ENCODE measurements around the gene CALY.

DNA sequence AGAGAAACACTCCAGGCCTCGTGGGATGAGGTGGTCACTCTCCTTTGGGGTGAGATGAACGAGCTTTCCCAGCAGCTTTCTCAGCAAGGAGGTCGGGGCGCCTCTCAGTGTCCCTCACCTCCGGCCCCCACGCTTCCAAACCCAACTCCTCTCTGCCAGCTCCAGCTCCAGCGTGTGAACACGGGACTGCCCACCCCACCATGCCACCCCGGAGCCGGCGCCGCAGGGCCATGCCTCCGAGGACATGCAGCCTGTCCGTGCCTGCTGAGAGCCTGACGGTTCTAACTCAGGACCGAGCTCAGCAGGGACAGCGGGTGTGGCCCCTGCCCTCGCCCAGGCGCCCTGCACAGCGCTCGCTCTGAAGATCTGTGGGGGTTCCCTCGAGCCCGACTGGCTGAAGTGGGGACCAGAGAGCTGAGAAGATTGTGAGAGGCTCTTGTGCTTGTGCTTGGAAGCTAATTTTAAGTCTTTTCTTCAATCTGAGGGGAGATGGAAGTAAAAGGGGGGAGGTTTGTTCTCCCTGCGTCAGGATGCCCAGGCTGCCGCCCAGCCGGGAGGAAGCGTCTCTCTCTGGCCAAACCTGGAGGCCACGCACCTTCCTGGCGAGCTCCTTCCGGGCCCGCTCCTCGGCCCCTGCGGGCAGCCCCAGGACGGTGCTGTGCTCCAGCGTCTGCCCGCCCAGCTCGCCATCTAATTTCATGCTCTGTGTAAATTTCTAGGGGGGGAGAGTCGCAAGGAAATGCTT lies 54.9 kb downstream of the CALY start:
- TF ChIP-seq, protein P1, sequence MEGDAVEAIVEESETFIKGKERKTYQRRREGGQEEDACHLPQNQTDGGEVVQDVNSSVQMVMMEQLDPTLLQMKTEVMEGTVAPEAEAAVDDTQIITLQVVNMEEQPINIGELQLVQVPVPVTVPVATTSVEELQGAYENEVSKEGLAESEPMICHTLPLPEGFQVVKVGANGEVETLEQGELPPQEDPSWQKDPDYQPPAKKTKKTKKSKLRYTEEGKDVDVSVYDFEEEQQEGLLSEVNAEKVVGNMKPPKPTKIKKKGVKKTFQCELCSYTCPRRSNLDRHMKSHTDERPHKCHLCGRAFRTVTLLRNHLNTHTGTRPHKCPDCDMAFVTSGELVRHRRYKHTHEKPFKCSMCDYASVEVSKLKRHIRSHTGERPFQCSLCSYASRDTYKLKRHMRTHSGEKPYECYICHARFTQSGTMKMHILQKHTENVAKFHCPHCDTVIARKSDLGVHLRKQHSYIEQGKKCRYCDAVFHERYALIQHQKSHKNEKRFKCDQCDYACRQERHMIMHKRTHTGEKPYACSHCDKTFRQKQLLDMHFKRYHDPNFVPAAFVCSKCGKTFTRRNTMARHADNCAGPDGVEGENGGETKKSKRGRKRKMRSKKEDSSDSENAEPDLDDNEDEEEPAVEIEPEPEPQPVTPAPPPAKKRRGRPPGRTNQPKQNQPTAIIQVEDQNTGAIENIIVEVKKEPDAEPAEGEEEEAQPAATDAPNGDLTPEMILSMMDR (conservative IDR thresholded peaks at IDR 0.05; ENCODE audit: low read depth, low read length) = no peak
- TF ChIP-seq EZH2 (IDR thresholded peaks at IDR 0.05; ENCODE audit: low read length, unreplicated experiment) (no peak), EZH2phosphoT487 (IDR thresholded peaks at IDR 0.05; ENCODE audit: borderline replicate concordance, low read length) (no peak)

Measured in PC-3 (cell line).